HG02798 (cell line): ENCODE data around the gene UBR4.

ENCODE experiments used
- ATAC-seq: cut with Tn5 transposase; IDR thresholded peaks from one replicate; pipeline ENCODE4 v1.9.1; 2021; ENCODE audit warnings: mild to moderate bottlenecking; ENCODE audit not compliant: unreplicated experiment, poor library complexity

The UBR4 gene

GRCh38 chr1:19153169-19153568 lies 56.9 kb downstream of the UBR4 start:
- no peak for ATAC-seq

DNA sequence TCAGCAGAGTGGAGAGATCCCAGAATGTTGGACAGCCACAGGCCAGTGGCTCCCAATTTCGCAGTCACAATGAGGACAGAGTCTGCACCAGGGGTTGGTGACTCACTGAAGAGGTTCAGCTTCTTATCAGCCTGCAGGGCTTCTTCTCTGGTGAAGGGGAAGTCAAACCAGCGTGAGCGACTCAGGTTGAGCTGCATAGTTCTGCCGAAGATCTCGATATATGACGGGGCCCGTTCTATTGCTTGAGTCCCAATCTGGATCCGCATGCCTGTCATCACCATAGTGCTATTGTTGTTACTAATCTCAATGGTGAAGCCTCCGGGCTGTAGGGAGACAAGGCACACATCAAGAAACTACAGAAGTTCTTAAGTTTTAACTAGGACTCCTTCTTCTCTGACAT lies 58.5 kb downstream of the UBR4 start:
- ATAC-seq, result no peak

DNA sequence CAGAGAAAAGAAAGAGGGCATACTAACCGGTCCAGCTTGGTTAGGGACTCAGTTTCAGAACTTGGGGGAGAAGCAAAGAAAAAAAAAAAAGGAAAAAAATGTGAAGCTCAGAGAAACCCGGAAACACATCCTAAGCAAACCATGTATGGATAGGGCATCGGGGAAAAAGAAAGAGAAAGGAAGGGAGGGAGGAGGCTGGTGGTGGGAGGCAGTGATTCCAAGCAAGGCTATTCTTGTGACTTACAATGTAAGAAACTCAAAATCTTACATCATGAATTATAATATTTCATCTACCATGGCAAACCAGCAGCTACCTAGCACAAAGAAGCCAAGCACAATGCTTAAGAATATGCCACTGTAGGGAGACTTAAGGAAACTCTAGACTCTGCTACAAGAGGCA lies 60.3 kb downstream of the UBR4 start:
- ATAC-seq, result no peak

DNA sequence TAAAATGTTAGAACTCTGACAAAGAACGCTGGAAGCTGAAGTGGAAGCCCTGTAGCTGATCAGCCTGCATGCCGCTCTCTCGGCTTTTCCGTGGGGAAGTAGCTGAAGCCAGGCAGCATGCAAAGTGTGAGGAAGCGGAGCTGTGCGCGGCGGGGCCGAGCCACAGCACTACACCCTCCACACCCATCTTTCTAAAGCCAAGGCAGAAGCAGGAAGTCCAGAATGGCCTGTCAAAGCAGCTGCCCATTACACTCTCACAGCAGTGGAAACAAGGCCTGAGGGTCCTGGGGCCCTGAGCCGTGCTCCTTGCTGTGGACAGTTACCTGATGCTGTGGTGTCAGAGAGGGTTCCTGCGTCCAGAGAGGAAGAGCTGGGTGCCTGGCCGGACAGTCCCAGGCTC lies 69.6 kb downstream of the UBR4 start:
- ATAC-seq, result no peak

GRCh38 chr1:19139711-19140110 lies 70.4 kb downstream of the UBR4 start:
- ATAC-seq, result no peak

GRCh38 chr1:19138958-19139581 lies 71.0 kb downstream of the UBR4 start:
- ATAC-seq, result no peak

DNA sequence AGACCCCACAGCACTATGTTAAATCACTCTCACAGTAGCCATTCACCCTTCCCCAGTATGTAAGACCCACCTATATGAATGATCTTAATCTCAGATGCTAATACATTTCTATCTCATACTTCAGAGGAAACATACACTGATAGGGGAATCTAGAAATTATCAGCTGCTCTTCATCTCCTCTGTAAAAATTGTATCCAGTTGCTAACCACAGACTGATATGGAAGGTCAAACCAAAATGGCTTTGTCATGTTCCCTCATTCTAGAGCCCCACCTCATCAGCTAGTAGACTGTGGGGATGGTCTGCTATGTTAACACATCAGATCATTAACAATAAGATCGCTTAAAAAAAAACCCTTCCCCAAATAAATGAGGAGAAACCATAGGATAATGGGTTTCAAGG lies 71.7 kb downstream of the UBR4 start:
- no peak for ATAC-seq

- ATAC-seq, result no peak
Observed at GRCh38 chr1:19137158-19137557, 72.9 kb downstream of the UBR4 start.

DNA sequence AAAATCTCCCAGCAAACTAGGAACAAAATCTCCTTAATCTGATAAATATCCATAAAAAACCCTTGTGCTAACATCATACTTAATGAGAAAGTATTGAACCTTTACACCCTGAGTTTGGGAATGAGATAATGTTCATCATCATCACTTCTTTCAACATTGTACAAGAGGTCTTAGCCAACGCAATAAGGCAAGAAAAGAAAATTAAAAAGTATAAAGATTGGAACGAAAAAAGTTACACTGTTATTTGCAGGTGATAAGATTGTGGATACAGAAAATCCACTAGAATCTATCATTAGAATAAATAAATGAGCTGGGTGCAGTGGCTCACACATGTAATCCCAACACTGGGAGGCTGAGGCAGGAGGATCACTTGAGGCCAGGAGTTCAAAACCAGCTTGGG lies 76.7 kb downstream of the UBR4 start:
- no peak for ATAC-seq

DNA sequence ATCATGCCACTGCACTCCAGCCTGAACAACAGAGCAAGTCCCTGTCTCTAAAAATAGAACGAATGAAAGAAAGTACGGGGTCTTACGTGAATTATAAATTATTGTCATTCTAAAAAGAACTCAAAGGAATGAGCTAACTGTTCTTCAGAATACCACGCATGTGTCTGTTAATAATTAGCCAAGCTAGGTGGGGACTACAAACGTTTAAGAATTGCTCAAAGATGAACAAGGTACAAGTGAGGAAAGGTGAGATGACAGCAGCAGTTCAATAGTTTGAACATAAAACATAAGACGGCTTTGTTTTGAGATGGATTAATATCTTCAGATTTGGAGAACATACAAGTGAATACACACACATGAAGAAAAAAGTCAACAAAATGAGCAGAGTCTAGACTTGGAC lies 79.6 kb downstream of the UBR4 start:
- ATAC-seq, result no peak

DNA sequence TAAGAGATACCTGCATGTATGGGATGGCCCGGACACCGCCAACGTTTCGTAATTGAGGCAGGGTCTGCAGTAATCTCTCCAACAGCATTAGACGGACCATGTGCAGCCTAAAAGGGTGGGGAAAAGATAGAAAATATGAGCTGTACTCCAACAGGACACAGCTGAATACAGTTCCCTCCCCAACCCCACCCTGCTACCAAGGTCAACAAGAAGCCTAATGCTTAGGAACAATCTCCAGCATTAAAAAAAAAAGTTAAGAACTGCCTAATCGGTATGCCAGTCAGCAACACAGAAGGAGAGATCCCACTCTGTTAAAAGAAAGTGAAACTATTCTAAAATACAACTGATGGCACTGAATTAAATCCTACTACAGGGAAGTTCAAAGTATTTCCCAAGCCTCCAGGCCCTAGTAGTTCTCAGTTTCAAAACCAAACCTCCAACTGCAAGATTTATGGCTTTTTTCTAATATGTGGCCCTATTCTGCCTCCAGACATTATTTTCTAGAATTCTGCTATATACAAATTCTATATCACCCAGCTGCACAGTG lies 81.0 kb downstream of the UBR4 start:
- no peak for ATAC-seq

- no peak for ATAC-seq
Observed at GRCh38 chr1:19124273-19124672, 85.8 kb downstream of the UBR4 start.

- ATAC-seq, result no peak
Observed at GRCh38 chr1:19123837-19124236, 86.2 kb downstream of the UBR4 start.

- no peak for ATAC-seq
Observed at GRCh38 chr1:19122668-19123067, 87.4 kb downstream of the UBR4 start.

DNA sequence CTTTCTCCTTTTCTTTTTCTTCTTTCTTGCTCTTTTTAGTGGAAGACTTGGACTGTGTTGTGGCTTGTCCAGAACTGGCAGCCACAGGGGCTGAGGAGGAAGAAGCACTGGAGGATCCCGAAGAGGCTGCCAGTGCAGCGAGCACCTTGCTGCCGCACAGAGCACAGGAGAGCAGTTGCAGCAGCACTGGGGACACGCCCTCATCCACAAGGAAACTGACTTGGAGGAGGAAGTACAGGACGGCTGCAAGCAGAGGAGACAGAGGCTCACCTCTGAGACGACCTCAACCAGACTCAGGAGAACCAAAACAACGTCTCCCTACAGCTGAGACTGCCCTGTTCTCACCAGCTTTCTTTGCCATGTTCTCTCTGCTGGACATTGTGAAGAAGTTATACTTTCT lies 88.9 kb downstream of the UBR4 start:
- no peak for ATAC-seq

- no peak for ATAC-seq
Observed at GRCh38 chr1:19120070-19120469, 90.0 kb downstream of the UBR4 start.

GRCh38 chr1:19115082-19115808 lies 94.8 kb downstream of the UBR4 start:
- ATAC-seq, result no peak

DNA sequence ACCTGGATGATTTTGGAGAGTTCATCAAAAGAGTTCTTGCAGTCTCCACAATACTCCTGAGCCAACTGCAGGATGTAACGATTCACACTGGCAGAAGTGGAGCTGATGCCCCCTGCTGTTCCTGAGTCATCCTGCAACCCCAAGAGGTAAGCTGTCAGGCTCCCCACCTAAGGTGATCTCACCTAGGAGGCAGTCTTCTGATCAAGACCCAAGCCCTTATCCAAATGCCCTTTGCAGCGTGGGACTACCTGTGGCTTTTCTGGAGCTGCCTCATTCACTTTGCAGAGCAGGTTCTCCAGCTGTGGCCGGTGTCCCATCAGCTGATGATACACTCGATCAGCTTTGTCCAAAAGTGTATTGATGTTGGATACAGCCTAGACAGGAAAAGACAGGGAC lies 96.4 kb downstream of the UBR4 start:
- ATAC-seq, result no peak

DNA sequence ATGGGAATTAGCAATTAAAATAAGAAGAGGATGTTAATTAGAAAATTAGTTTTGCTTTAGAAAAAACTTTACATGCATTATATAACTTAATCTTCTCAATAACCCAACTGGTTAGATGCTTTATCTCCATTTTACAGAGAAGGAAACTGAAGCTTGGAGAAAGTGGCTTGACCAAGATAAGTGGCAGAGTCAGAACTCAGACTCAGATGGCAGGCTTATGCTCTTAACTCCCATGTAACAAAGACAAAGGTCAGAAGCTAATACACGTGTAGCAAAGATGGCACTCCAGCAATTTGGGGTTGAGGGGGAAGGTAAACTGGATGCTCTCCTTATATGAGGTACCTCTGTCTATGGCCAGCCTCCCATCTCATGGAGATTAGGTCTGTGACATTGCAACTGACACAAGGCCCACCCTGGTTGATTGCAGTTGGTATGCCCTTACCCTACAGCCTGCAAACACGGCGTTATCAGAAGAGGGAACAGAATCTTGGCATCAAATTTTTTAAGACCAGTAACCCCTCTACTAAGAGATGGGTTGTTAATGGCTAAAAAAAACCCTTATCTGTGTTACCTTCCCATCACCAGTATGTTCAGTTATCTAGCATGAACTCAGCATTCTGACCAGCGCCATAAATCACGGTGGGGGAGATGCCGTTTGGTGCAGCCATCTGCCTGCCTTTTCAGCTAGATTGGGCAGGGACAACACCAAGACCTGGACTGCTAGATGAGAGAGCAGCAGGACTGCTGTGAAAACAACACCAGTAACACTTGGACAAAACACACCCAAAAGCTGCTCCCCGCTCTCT lies 97.0 kb downstream of the UBR4 start:
- ATAC-seq, result no peak

DNA sequence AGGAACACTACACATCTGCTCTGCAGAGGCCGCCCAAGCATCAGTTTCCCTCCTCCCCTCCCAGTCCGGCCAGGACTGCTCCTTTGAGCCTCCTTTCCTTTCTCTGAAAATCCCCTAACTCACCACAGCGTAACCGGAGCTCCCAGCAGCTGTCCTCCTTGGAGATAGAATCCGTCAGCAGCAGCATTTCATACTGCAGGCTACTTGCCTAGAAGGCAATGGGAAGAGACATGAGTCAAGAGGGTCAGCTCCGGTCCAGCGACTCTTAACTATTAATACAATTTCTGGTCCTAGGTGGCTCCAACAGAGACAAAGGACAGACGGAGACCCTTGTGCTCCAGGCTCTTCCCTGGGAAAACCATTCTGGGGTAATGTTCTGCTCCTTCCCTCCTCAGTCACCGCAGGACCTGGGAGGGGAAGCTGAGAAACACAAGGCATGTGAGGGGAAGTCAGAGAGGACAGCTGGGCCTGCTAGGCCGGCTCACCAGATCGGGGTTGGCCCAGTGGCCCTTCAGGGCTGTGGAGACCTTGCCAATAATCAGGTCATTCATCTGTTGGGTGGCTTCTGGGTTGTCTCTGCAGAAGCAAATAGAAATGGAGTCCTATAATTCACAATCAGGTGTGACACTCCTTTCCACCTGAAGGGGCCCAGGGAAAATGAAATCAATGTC lies 99.7 kb downstream of the UBR4 start:
- no peak for ATAC-seq

DNA sequence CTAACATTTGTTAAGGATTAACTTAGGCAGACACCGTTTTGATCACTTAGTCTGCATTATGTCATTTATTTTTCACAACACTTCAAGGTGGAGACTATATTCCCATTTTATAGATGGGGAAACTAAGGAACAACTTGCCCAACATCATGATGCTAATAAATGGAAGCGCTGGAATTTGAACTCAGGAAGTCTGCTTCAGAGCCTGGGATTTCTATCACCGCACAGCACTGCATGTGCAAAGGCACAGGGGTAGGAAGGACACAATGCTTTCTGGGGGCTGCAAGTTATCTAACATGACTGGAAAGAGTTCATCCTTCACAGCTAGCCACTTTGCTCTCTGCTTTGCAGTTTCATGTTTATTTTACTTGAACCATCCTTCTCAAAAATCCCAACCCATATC lies 100.5 kb downstream of the UBR4 start:
- ATAC-seq, result no peak
